HepG2 (cell line): ENCODE results near the gene TSLP. TPM values are rescaled to one million over a fixed set of nuclear protein-coding genes. Genes with fewer than 3 reads are reported as not detected.

Experiments
- KDM2A ChIP-seq: sonication (generic); formaldehyde crosslinking; IDR thresholded peaks from 2 replicates; pipeline ENCODE4 v1.4.0; 2020; ENCODE audit warnings: low read depth, missing genetic modification reagents, borderline replicate concordance
- KDM5B ChIP-seq: sonication (generic); formaldehyde crosslinking; IDR thresholded peaks from 2 replicates; pipeline ENCODE4 v1.4.0; 2020; ENCODE audit warnings: missing genetic modification reagents, mild to moderate bottlenecking, borderline replicate concordance
- NCOA1 ChIP-seq: sonication (generic); formaldehyde crosslinking; IDR thresholded peaks from 2 replicates; pipeline ENCODE4 v1.9.0; 2021; ENCODE audit warnings: missing genetic modification reagents
- POGZ ChIP-seq: sonication (generic); formaldehyde crosslinking; IDR thresholded peaks from 2 replicates; pipeline ENCODE4 v1.4.0; 2020; ENCODE audit warnings: mild to moderate bottlenecking, missing genetic modification reagents
- RXRB ChIP-seq: IDR thresholded peaks from 2 replicates; pipeline ENCODE4 v1.6.1; 2016; ENCODE audit warnings: borderline replicate concordance, missing genetic modification reagents, missing compliant biosample characterization
- SIN3B ChIP-seq: fragments of 150-350 bp; IDR thresholded peaks from 2 replicates; pipeline ENCODE4 v1.6.1; 2014; ENCODE audit warnings: low read length
- SMAD9 ChIP-seq: sonication (generic); formaldehyde crosslinking; IDR thresholded peaks from 2 replicates; pipeline ENCODE4 v1.5.1; 2020; ENCODE audit warnings: mild to moderate bottlenecking, missing genetic modification reagents
- TAF1 ChIP-seq: sonication (generic); formaldehyde crosslinking; IDR thresholded peaks from 2 replicates; pipeline ENCODE4 v1.4.0; 2020; ENCODE audit warnings: missing genetic modification reagents
- TBX2 ChIP-seq: sonication (generic); formaldehyde crosslinking; IDR thresholded peaks from 2 replicates; pipeline ENCODE4 v1.5.0; 2020; ENCODE audit warnings: missing genetic modification reagents, mild to moderate bottlenecking, borderline replicate concordance
- TEAD2 ChIP-seq: sonication (generic); formaldehyde crosslinking; IDR thresholded peaks from 2 replicates; pipeline ENCODE4 v1.9.0; 2021; ENCODE audit warnings: missing genetic modification reagents
- TOE1 ChIP-seq: sonication (generic); formaldehyde crosslinking; IDR thresholded peaks from 2 replicates; pipeline ENCODE4 v1.4.0; 2020; ENCODE audit warnings: mild to moderate bottlenecking, missing genetic modification reagents
- ZBTB37 ChIP-seq: sonication (generic); formaldehyde crosslinking; IDR thresholded peaks from 2 replicates; pipeline ENCODE4 v1.4.0; 2020; ENCODE audit warnings: mild to moderate bottlenecking, missing genetic modification reagents
- ZBTB38 ChIP-seq: sonication (generic); formaldehyde crosslinking; IDR thresholded peaks from 2 replicates; pipeline ENCODE4 v1.5.1; 2020; ENCODE audit warnings: mild to moderate bottlenecking, missing genetic modification reagents
- ZFP36L1 ChIP-seq: sonication (generic); formaldehyde crosslinking; IDR thresholded peaks from 2 replicates; pipeline ENCODE4 v1.8.0; 2022; ENCODE audit warnings: mild to moderate bottlenecking, missing genetic modification reagents, moderate library complexity
- ZNF143 ChIP-seq: sonication (generic); formaldehyde crosslinking; IDR thresholded peaks from 2 replicates; pipeline ENCODE4 v1.4.0; 2020; ENCODE audit warnings: missing genetic modification reagents
- ZNF224 ChIP-seq: sonication (generic); formaldehyde crosslinking; IDR thresholded peaks from 2 replicates; pipeline ENCODE4 v1.5.0; 2020; ENCODE audit warnings: mild to moderate bottlenecking, missing genetic modification reagents
- ZNF274 ChIP-seq: sonication (generic); formaldehyde crosslinking; IDR thresholded peaks from 2 replicates; pipeline ENCODE4 v1.5.1; 2020; ENCODE audit warnings: mild to moderate bottlenecking, missing genetic modification reagents
- ZNF33A ChIP-seq: sonication (generic); formaldehyde crosslinking; IDR thresholded peaks from 2 replicates; pipeline ENCODE4 v1.5.1; 2020; ENCODE audit warnings: missing genetic modification reagents, mild to moderate bottlenecking, moderate library complexity, borderline replicate concordance
- ZNF75D ChIP-seq: sonication (generic); formaldehyde crosslinking; IDR thresholded peaks from 2 replicates; pipeline ENCODE4 v1.8.1; 2023; ENCODE audit warnings: missing genetic modification reagents, mild to moderate bottlenecking, borderline replicate concordance
- ZNF761 ChIP-seq: sonication (generic); formaldehyde crosslinking; conservative IDR thresholded peaks from 2 replicates; pipeline ENCODE4 v1.4.0; 2020; ENCODE audit warnings: mild to moderate bottlenecking, missing genetic modification reagents
- ZNF782 ChIP-seq: sonication (generic); formaldehyde crosslinking; IDR thresholded peaks from 2 replicates; pipeline ENCODE4 v1.4.0; 2020; ENCODE audit warnings: missing genetic modification reagents, mild to moderate bottlenecking, borderline replicate concordance
- ZXDC ChIP-seq: sonication (generic); formaldehyde crosslinking; IDR thresholded peaks from 2 replicates; pipeline ENCODE4 v1.5.0; 2020; ENCODE audit warnings: mild to moderate bottlenecking, missing genetic modification reagents
- polyA plus RNA-seq, 8 experiments: library from polyadenylated mRNA; depleted of rRNA in 3 of 8; stranded (reverse) in 7 of 8; unstranded in 1 of 8; fragments of >200 nt; fragmentation: Illumina TruSeq in 4 of 8; extraction: Trizol in 4 of 8; gene quantifications; 2 replicates each; pipeline versions ENCODE4 v1.2.1 to v1.2.3, GENCODE V29; 2011 to 2016; ENCODE audit warnings: low read depth in 4 of 8, missing spikeins in 1 of 8, mixed read lengths in 1 of 8; ENCODE audit not compliant: insufficient read depth in 1 of 8
- total RNA-seq, 5 experiments: library from RNA; depleted of rRNA; stranded (reverse); fragments of >200 nt; fragmentation: Illumina TruSeq; extraction: Trizol; gene quantifications; 2 replicates each; pipeline ENCODE4 v1.2.3, GENCODE V29; 2016; ENCODE audit warnings: low read depth in 1 of 5
- TF ChIP-seq, protein P1 (sequence below): sonication (generic); formaldehyde crosslinking; IDR thresholded peaks from 2 replicates; pipeline ENCODE4 v1.5.0; 2020; ENCODE audit warnings: mild to moderate bottlenecking, low read depth, missing genetic modification reagents, borderline replicate concordance

TSLP gene
- total and polyA plus RNA-seq, 2 of the 13 experiments (the other 11 are each of a cell fraction or from before 2014, with no cell fraction given) = not detected

- TF ChIP-seq ZNF782 (peak; percentile 45; the same call in 1 of the 2 replicates), ZNF274 (CRISPR knock-in tag) (peak; percentile 94; the same call in 1 of the 2 replicates), ZNF224 (CRISPR knock-in tag) (peak; percentile 95), KDM5B (CRISPR knock-in tag) (peak; percentile 96), ZNF75D (CRISPR knock-in tag) (peak; percentile 94; the same call in 1 of the 2 replicates), TAF1 (peak; percentile 85), ZBTB38 (CRISPR knock-in tag) (peak; percentile 56), ZNF33A (CRISPR knock-in tag) (no peak), KDM2A (CRISPR knock-in tag) (peak; percentile 99), TOE1 (CRISPR knock-in tag) (0 out of 2 replicates have a peak, but pooled peaks have one; percentile 89), TEAD2 (CRISPR knock-in tag) (peak; percentile 64; the same call in 1 of the 2 replicates), ZNF143 (CRISPR knock-in tag) (peak; percentile 68), SMAD9 (CRISPR knock-in tag) (peak; percentile 99), ZXDC (CRISPR knock-in tag) (peak; percentile 83; the same call in 1 of the 2 replicates), SIN3B (peak; percentile 91), TBX2 (CRISPR knock-in tag) (peak; percentile 82; the same call in 1 of the 2 replicates), NCOA1 (CRISPR knock-in tag) (peak; percentile 69), ZNF761 (CRISPR knock-in tag) (peak; percentile 93), ZBTB37 (CRISPR knock-in tag) (peak; percentile 51; the same call in 1 of the 2 replicates), ZFP36L1 (CRISPR knock-in tag) (peak; percentile 82; the same call in 1 of the 2 replicates), RXRB (CRISPR knock-in tag) (peak; percentile 93), POGZ (CRISPR knock-in tag) (peak; percentile 99)
- TF ChIP-seq, protein P1, sequence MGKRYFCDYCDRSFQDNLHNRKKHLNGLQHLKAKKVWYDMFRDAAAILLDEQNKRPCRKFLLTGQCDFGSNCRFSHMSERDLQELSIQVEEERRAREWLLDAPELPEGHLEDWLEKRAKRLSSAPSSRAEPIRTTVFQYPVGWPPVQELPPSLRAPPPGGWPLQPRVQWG (CRISPR knock-in tag) = no peak
Observed at GRCh38 chr5:111092062-111092853, 20.7 kb downstream of the TSLP start, which contains the start of gene WDR36 (continued).
